HG02588 (cell line): Measurements from ENCODE around the gene F2RL2.
"Not testable (repeated sequence)": the region's sequence is repeated elsewhere in the genome, so short reads cannot be mapped to it uniquely, and the experiment has no call there.

ENCODE experiments used
- ATAC-seq: cut with Tn5 transposase; IDR thresholded peaks from one replicate; pipeline ENCODE4 v1.9.1; 2021; ENCODE audit warnings: mild to moderate bottlenecking, moderate library complexity; ENCODE audit not compliant: unreplicated experiment

The F2RL2 gene

DNA sequence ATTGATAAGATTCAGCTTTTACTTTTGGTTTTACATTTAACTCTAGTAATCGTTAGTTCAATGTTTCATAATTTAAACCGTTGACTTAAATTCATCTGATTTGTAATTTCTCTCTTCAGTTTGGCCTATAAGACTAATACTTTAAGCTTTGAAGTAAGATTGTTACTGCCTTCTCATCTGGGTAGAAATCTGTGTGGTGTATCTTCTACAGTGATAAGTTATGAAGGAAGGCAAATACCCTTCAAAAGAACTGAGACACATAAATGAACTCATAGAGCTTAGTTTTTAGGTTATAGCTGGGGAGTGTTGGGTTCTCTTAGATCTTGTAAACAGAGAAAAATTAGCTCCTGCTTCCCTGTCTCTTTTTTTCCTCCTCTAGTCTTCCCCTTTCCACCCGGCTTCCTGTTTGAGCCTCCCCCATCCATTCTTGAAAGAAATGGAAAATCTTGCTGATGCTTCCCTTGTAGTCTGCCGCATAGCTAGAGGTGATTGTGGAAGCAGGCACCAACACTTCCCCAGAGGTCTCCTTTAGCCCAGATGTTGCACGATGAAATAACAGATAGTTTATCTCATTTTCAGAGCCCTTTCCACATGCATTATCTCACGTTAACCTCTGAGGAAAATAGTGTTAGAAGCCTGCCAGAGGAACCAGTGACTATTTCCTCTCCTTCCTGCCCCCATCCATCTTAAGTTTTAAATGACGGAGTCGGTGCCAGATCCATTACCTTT lies 2.0 kb upstream of the F2RL2 start:
- no peak for ATAC-seq

DNA sequence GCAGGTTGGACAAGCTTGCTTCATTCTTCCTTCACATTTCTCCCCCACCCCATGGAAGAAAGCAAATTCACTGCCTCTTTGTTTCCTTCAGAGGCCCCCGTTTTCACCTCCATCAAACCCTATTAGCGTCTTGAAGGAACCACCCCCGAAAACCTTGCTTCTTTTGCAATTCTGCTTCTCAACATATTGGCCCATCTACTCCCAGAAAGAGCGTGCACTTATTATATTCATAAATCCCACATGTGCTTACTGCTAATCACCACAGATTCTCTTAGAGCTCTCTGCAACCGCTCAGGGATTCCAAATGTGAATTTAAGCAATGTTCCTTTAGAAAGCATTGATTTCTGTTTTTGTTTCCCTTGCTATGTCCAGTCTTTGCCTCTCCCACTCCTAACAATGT lies 1.1 kb downstream of the F2RL2 start:
- no peak for ATAC-seq

GRCh38 chr5:76620166-76620565 lies 3.0 kb downstream of the F2RL2 start:
- ATAC-seq: no peak

GRCh38 chr5:76617675-76618074 lies 5.5 kb downstream of the F2RL2 start:
- no peak for ATAC-seq

DNA sequence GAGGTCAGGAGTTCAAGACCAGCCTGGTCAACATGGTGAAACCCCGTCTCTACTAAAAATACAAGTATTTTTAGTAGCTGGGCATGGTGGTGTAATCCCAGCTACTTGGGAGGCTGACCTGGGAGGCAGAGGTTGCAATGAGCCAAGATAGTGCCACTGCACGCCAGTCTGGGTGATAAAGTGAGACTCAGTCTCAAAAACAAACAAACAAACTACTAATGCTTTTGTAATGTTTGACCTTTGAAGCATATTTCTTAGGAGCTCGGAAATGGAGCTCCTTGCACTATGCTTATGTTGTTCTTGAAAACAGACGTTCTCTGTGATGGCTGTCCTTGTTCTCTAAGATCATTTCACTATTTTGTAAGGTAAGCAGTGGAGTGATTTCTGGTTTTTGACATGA lies 6.0 kb downstream of the F2RL2 start:
- no peak for ATAC-seq

GRCh38 chr5:76616206-76616605 lies 7.0 kb downstream of the F2RL2 start:
- ATAC-seq: no peak

- ATAC-seq: no peak
Measured at GRCh38 chr5:76615759-76616158, 7.4 kb downstream of the F2RL2 start.

DNA sequence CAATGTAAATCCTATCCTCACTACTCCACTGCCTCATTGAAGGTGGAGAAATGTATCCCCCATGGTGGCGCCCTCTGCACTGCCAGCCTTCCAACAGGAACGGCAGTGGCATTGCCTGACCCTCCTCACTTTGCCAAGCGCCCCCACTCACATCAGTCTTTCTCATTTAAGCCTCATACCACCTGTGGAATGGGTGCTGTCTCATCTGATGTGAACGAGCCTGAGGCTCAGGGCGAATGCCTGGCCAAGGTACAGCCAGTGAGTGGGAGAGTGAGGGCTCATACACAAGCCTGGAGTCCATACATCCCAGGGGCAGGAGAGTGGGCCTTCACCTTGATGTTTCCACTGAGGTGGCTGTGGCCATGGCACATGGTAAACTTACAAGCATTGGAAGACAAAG lies 10.3 kb downstream of the F2RL2 start:
- no peak for ATAC-seq

- no peak for ATAC-seq
Measured at GRCh38 chr5:76610196-76610595, 13.0 kb downstream of the F2RL2 start.

DNA sequence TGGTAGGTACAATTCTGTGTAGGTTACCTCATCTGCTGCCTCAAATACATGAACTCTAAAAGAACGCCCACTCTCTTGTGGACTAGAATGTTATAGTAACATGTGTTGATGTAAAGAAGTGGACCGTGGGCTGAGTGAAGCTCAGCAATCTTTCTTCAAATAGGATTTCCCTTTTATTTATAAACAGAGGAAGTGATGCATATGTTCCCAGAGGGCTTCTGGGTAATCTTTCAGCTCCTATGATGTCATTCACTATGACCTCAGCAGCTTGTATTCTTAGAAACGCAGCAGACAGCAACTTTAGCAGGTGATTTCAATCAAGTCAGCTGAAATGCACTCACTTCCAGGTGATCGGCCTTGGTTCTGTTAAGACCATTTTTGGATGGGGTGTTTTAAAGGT lies 14.4 kb downstream of the F2RL2 start:
- no peak for ATAC-seq

DNA sequence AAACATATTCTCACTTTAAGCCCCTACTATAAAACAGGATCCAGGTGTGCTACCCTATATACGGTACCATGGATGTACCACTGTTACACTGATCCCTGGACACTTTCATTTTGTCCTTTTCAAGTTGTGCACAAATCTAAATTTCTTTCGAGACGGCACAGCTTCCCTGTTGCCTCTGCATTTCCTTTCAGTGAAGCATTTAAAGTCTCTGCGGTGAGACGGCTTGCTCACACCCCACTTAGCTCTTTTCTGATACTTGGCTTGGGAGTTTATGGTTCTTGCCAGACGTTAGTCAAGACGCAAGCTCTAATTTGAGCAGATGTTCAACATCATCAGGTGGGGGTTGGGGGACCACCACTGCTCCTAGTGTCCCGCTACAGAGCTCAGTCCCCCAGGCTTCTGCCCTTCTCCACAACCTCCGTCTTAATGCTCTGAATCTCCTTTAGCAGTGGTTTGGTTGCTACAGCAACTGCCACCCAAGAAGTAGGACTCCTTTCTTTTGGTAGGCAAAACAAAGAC lies 15.8 kb downstream of the F2RL2 start:
- ATAC-seq: no peak

GRCh38 chr5:76606701-76607100 lies 16.5 kb downstream of the F2RL2 start:
- no peak for ATAC-seq

- no peak for ATAC-seq
Measured at GRCh38 chr5:76604838-76605237, 18.4 kb downstream of the F2RL2 start.

- not testable (repeated sequence) for ATAC-seq
Measured at GRCh38 chr5:76603991-76604390, 19.2 kb downstream of the F2RL2 start.

DNA sequence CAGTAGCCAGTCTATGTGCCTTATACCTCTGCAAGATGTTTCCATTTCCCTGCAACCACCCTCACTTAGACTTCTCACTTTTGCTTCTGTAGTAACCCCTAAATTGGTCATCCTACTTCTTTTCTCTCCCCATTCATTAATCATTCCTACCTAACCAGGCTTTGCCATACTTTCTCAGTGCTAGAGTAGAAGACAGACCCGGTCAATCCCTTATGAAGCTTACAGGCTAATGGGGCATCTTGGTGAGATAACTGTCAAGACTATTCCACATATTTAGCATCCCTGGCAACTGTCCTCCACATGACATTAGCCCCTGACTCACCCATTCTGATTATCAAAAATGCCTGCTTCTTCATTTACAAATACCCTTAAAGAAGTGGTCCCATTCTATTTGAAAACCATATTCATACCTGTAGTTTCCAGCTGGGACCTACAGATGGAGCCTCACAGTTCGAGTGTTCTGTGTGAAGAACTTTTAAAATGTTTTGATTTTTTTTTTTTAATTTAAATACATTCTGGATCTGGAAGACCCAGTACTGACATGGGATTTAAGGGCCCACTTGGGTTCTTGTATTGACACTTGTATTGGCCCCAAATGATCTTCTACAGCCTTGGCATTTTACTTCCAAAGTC lies 21.0 kb downstream of the F2RL2 start:
- no peak for ATAC-seq

- no peak for ATAC-seq
Measured at GRCh38 chr5:76601470-76601869, 21.7 kb downstream of the F2RL2 start.

GRCh38 chr5:76600716-76601115 lies 22.5 kb downstream of the F2RL2 start:
- no peak for ATAC-seq

DNA sequence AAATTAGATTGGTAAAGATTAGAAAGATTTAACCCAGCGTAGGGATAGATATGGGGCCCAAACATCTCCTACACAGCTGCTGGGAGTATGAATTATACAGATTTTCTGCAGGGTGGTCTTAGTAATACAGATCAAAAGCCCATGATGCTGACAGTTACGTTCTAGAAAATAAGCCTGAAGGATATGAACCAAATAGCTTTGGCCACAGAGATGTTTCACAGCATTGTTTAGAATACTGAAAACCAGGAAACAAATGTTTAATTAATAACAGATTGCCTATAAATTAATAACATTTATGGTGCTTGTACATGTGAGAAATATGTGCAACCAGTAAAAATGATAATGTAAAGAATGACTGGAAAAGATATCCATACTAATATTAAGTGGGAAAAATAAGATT lies 24.7 kb downstream of the F2RL2 start:
- no peak for ATAC-seq

DNA sequence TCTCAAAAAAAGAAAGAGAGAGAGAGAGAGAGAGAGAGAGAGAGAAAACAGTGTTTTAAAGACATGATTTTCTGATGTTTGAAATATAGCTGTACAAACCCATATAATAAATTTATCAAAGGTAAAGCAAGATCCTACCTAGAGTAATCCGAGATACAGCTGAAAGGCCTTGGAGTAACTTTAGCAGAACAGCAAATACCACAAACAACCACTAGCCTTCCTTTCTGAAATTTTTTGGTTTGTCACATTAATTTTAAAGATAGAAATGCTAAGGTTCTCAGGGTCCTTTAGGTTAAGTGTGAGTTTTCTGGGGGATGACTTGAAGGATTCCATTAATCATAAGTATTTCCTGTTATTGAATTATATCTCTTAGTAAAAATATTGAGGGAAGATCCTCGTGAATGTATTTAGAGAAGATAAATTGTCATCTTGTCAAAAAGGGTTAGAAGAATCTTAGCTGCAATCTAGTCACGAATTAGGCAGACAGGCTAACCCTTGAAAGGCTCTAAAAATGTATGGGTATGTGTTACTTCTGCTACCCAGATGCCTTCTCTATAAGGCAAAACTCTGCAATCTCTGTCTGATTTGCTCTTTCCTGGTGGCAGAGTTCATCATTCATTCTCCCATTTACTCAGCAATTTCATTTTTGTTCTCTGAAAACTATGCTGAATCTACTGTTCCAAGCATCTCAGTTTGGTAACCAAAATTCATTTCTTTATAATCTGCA lies 27.3 kb downstream of the F2RL2 start:
- ATAC-seq: no peak

DNA sequence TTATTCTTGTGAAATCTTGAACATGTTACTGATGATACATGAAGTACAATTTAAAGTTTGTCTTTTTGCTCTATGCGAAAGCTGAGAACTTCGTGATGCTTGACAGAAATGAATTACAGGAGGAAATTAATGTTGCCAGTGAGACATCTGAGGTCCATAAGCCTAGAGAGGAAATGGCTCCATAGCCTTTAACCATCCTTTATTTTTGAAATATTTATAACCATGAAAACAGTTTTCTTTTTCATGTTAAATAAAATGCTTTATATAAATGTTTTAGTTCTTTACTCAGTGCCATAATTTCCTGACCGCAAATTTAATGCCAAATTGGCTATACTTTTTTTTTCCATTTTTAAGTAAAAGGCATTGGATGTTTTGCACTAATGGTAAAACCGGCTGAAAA lies 29.1 kb downstream of the F2RL2 start:
- ATAC-seq: no peak

DNA sequence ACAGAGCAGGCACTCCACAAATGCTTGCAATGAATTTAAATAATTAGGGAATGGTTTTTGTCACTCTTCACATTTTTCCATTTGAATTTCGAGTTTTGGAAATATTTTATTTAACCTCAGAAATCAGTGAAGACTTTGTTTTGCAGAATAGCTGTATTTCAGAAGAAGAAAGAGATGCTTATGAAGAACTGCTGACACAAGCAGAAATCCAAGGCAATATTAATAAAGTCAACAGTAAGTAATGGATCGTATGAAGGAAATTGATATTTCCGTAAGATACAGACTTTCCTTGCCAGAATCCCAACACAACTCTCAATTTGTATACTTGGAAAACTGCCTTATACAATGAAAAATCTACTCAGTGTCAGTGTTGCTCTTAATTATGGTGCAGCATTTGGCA lies 30.5 kb downstream of the F2RL2 start:
- no peak for ATAC-seq

DNA sequence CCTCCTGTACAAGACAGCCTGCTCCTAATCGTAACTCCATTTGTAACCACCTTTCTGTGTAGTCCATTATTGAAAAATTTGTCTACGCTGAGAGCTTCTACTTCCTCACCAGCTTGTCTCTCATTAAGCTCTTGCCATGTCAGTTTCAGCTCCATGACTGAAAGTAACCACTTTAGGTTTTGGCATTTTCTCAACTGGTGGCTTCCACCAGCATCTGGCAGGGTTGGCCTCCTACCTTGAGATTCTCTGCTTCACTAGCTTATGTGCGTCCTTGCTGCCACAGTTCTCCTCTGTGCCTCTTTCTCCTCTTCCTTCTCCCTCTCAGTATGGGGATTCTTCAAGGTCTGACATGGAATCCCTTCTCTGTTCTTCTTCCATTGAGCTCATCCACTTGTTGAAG lies 31.8 kb downstream of the F2RL2 start:
- no peak for ATAC-seq
